ENCODE measurements around the gene CDH22.
A peak's percentile ranks its signal among the peaks of the same experiment; 100 is the strongest.

The CDH22 gene

GRCh38 chr20:46309945-46310344 lies 1.6 kb upstream of the CDH22 start:
- no peak for DNase-seq (ENCODE audit: insufficient read length, low spot score)
- FAIRE-seq: no peak
- no peak for TF ChIP-seq CTCF (IDR thresholded peaks at IDR 0.05; ENCODE audit: insufficient read depth, missing control alignments)

GRCh38 chr20:46307999-46308257 lies 370 bp downstream of the CDH22 start:
- no peak for TF ChIP-seq CTCF (IDR thresholded peaks at IDR 0.05; ENCODE audit: insufficient read depth, missing control alignments)
- FAIRE-seq (no peak), DNase-seq (ENCODE audit: insufficient read length, low spot score) (no peak)

GRCh38 chr20:46307139-46307998 lies 929 bp downstream of the CDH22 start:
- DNase-seq (ENCODE audit: insufficient read length, low spot score): peak; percentile 90
- TF ChIP-seq CTCF (IDR thresholded peaks at IDR 0.05; ENCODE audit: insufficient read depth, missing control alignments): peak; percentile 75
- FAIRE-seq: no peak

- no peak for TF ChIP-seq CTCF (IDR thresholded peaks at IDR 0.05; ENCODE audit: insufficient read depth, missing control alignments)
- DNase-seq (ENCODE audit: insufficient read length, low spot score) (no peak), FAIRE-seq (no peak)
Measured at GRCh38 chr20:46306743-46307138, 1.6 kb downstream of the CDH22 start.

GRCh38 chr20:46305973-46306360 lies 2.3 kb downstream of the CDH22 start:
- no peak for TF ChIP-seq CTCF (IDR thresholded peaks at IDR 0.05; ENCODE audit: insufficient read depth, missing control alignments)
- DNase-seq (ENCODE audit: insufficient read length, low spot score) (no peak), FAIRE-seq (no peak)

- DNase-seq (ENCODE audit: insufficient read length, low spot score): no peak
- no peak for FAIRE-seq
- no peak for TF ChIP-seq CTCF (IDR thresholded peaks at IDR 0.05; ENCODE audit: insufficient read depth, missing control alignments)
Measured at GRCh38 chr20:46305331-46305972, 2.8 kb downstream of the CDH22 start.

- no peak for TF ChIP-seq CTCF (IDR thresholded peaks at IDR 0.05; ENCODE audit: insufficient read depth, missing control alignments)
- FAIRE-seq (no peak), DNase-seq (ENCODE audit: insufficient read length, low spot score) (no peak)
Measured at GRCh38 chr20:46304852-46305251, 3.4 kb downstream of the CDH22 start.
